GM19035 (cell line): Measurements from ENCODE around the gene SCD.

Experiments used
- ATAC-seq: cut with Tn5 transposase; IDR thresholded peaks from one replicate; pipeline ENCODE4 v1.9.1; 2021; ENCODE audit not compliant: unreplicated experiment

SCD gene

DNA sequence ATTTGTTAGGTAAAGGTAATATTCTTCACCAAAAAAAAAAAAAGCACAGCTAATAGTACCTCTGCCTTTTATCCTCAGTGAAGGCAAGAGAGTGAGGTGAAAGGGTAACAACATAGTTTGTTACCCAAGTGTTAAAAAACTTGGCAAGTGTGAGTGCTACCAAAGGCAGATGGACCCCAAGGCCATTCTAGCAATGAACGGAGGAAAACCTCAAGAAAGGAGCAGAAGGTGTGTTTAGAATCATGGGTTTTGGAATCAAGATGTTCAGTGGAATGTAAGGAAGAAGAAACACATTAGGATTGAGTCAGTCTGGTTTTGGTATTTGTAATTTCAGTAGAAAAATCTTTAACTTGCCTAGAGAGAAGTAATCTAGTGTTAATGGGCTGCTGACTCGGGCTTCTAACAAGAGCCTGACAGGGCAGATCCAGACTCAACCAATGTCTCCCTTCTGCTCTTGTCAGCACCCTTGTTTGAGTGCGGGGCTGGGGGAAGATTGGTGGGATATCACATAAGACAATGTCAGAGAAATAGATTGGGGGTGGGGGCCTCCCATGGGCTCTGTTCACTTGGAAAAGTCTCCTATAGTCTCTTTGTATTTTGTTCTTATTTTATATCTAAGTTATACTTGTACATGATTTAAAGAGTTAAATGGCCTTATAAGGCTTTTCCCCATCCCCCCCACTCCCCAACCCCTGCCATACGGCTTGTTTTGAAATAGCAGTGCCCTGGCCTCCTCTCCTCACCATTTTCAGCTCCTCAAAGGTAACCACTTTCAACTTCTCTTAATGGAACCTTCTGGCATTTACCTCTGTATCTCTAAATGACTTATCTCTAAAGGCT is 44.4 kb downstream of the SCD start:
- ATAC-seq: no peak

DNA sequence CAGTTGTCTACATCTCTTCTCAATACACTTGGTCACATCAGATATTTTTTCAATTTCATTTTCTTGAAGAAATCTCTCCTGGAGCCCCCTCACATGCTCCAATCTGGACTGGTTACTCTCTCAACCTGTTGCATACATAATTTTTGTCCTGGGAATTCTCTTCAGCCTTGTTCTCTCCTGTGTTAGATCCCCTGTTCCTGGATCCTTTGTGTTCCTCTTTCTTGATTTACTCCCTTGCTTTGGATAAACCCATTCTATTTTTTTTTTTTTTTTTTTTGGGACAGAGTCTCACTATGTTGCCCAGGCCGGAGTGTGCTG is 45.6 kb downstream of the SCD start:
- ATAC-seq: no peak

- ATAC-seq: no peak
Observed at GRCh38 chr10:100395626-100396025, 48.6 kb downstream of the SCD start.

- ATAC-seq: no peak
Observed at GRCh38 chr10:100396605-100397004, 49.6 kb downstream of the SCD start.

GRCh38 chr10:100401631-100402328 is 54.7 kb downstream of the SCD start:
- no peak for ATAC-seq

- no peak for ATAC-seq
Observed at GRCh38 chr10:100403734-100404133, 56.7 kb downstream of the SCD start.

GRCh38 chr10:100413173-100413572 is 66.1 kb downstream of the SCD start:
- no peak for ATAC-seq
